NCI-H1436 treated with DMSO at 0.1 percent for 48 hours (cell line): Measurements from ENCODE around the gene CEP68.

Source experiments
- DNase-seq: peaks from one replicate; lab custom pipeline; 2025; lab: John Stamatoyannopoulos, UW

CEP68 gene

GRCh38 chr2:65057391-65058052, 1.3 kb downstream of the CEP68 start:
- no peak for DNase-seq

DNA sequence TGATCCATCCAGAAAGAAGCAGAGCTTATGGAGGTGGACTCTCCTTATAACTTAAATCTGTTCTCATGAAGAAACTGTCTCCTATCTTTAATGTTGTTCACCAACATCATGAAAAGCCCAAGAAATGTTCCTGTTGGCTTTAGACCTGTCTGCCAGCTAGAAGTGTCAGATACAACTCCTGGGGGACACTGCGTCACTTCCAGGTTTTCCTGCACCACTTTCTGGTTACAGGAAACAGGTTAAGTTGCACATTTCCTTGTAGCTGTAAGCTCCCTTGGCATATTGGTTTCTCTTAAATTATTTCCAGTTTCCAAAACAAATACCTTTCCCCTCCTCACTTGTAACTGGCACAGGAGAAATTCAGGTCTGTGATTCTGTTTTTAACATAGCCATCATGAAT, 2.9 kb downstream of the CEP68 start:
- no peak for DNase-seq

DNA sequence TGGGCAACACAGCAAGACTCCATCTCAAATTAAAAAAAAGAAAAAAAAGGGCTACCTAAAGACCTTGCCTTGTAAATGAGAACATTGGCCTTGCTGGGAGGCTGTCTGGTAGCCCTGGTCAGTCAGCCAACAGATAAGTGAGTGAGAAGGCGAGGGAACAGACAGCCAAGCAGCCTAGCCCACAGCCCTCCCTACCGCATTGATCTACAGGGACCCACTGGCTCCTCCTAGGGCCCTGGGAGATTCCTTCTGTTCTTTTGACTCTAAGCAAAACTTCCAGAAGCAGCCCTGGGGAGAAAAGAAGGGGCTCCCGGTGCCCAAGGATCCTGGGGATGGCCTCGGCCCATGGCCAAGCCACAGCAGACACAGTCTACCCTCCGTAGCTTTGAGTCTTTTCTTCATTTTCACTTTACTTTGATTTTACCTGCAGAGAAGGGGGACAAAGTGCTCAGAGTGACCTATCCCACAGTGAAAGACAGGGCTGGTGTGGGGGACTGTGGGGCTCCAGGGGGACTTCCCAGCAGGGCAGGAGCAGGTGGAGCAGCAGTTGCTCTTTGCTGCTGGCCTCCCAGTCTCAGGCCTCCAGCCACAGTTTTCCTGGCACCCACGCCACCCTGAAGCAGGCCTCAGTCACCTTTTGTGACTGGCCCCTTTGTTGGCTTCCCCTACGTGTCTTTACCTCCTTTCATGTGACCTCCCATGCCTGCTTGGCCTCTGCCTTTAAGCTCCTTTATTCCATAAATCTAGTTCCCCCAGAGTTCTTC, 5.1 kb downstream of the CEP68 start:
- DNase-seq: no peak

GRCh38 chr2:65061910-65062339, 5.7 kb downstream of the CEP68 start:
- DNase-seq: no peak

DNA sequence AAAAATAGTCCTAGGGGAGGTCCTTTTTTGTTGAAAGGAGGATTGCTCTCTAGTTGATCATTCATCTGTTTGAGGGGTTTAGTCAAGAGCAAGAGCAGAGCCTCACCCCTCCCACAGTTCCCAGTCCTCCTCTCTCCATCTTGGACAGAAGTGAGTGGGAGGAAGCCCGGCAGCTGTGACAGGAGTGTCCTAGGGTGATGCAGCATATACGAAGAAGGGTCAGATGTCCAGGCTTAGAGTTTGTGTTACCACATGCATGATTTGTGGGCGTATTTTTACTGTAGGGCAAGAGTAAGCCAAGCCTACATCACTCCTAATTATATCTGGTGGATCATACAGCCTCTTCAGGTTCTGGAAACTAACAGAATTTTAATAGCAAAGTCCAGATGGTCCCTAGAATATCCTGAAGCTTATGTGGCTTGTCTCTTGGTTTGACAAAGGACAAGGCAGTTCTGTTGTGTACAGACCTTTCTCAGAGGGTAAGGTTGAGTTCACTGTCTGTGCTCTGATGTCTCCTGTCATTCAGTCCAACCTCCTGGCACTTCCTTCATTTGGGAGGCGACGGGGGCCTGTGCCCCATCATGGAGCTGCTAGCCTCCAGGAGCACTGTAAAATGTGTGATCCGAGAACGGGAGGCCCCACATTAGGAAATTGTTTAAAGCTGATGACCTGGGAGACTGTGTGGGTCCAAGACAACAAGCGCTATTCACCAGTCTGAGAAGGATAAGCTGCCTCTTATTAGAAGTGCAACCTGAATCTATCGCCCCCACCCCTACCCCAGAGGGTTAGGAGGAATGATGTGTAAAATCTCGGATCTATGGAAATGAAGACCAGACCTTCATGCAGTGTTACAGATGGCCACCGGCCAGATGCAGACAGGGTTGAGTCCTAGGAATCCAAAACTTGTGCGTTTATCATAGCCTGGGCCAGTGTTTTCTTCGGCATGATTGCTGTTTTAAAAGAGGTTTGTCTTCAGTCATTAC, 6.9 kb downstream of the CEP68 start:
- no peak for DNase-seq

DNA sequence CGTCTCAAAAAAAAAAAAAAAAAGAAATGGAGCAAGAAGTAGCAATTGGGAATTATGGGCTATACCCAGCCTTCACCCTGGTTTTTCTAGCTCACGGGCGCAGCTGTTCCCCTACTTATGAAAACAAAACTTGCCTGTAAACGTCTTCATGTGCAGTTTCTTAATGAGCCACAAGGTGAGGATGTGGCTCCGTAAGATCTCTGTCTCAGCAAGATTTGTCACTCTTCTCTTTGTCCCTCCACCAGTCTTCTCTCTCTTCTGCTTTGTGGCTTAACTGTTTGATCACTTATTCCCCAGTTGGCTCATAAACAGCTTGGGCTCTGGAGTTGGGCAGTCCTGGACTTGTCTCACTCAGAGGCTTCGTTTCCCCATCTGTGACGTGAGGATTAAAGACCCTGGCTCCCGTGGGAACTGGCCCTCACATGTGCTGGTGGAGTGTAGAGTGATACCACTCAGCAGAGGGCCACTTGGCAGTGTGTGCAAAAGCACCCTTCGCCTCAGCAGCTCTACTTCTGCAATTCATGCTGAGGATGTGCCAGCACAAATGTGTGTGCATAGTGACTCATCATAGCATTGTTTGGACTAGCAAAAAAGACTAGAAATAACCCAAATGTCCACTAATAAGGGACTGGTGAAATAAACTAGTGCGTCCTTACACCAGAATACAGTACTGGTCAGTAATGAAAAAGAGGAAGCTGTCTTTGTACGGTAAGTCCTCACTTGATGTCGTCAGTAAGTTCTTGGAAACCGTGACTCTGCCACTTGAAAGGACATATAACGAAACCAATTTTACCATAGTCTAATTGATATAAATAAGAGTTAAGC, 8.7 kb downstream of the CEP68 start:
- peak; percentile 41 for DNase-seq

- DNase-seq: no peak
These were observed 11.8 kb downstream of the CEP68 start for GRCh38 chr2:65067806-65068553.

- no peak for DNase-seq
These were observed 13.2 kb downstream of the CEP68 start for GRCh38 chr2:65069439-65069824.

DNA sequence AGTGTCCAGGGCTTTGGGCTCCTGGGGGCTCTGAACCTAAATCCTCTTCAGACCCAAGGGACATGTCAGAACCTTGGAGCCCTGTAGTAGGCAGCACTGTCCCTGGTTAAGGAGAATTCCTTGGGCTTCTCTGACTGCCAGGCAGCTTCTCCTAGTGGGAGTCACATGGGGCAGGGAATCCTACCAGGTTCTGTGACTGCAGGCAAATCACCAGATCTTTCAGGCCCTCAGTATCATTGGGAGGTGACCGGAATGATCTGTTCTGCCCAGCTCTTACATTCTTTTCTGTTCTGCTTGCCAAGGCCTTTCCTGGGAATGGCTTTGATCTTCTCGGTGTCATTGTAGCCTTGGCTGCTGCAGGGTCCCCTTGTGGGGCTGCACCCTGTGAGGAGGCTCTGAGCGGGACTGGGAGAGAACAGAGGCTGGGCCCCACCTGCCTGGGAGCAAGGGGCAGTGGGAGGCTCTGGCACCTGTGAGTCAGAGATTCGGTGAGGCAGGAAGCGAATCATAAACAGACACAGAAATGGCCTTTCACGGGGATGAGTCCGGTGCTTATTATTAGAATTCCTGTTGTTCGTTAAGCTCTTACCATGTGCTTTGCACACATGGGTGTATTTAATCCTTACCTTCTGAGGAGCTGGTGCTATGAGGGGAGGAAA, 14.1 kb downstream of the CEP68 start:
- no peak for DNase-seq

DNA sequence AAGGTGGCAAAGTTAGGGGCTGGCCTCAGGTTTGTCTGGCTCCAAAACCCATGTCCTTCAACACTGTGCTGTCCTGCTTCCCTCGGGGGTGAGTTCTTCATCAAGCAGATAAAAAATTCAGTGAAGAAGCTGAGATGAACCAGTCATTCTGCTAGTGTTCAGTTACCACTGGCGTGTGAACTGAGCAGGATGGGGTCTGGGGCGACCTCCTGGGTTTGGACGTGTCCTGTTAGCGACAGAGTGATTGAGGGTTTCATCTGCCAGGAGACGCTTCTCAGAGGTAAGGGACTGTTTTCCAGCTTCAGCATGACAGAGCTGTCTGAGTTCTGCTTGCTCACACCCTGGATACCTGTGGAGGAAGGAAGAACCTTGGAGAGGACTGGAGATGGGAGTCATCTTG, 14.6 kb downstream of the CEP68 start:
- no peak for DNase-seq

DNA sequence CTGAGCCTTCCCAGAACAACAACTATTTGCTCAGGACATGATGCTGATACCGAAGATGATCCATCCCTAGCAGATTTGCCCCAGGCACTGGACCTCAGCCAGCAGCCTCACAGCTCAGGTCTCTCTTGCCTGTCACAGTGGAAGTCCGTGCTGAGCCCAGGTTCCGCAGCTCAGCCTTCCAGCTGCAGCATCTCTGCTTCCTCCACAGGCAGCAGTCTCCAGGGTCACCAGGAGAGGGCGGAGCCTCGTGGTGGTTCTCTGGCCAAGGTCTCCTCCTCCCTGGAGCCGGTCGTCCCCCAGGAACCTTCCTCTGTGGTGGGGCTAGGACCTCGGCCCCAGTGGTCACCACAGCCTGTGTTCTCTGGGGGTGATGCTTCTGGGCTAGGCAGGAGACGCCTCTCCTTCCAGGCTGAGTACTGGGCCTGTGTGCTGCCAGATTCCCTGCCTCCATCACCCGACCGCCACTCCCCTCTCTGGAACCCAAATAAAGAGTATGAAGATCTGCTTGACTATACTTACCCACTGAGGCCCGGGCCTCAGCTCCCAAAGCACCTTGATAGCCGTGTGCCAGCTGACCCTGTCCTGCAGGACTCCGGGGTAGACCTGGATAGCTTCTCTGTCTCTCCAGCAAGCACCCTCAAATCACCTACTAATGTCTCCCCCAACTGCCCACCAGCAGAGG, 15.4 kb downstream of the CEP68 start:
- no peak for DNase-seq

GRCh38 chr2:65072181-65072970, 16.2 kb downstream of the CEP68 start:
- no peak for DNase-seq

DNA sequence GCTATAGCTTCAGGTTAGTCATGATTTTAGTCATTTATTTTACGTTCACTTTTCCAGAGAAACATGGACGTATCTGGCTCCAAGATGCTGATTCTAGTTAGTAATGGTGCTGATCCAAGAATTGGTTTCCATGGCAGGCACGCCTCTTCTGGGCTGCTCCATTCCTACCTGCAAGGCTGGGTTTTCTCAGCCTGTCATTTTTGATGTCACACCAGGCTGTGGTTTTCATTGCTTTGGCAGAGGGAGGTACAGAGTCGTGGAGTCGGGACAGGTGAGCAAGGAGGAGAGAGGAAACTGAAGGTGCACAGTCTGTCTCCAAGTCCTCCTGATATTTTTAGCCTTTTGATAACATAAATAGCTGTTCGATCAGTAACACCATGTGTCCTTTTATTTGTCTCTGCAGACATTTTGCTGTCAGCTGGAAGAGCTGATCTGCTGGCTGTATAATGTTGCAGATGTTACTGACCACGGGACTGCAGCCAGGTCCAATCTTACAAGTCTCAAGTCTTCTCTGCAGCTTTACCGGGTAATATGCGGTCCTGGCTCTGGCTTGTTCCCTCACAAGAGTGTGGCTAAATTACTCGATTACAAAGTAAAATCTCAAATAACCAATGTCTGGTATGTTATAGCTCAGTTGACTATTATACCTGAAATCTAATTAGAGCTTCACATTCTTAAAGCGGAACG, 17.8 kb downstream of the CEP68 start:
- no peak for DNase-seq

DNA sequence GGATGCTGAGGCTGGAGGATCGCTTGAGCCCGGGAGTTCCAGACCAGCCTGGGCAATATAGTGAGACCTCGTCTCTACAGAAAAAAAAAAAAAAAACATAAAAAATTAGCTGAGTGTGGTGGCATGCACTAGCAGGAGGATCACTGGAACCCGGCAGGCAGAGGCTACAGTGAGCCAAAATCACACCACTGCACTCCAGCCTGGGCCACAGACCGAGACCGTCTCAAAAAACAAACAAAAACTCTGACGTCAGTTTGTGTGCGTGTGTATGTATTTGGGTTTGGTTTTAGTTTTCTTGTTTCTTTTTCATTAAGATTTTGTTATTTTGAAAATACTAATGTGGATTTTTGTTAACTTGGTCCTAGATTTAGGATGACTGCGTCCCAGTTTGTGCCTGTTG, 19.0 kb downstream of the CEP68 start:
- DNase-seq: no peak

- DNase-seq: no peak
These were observed 19.6 kb downstream of the CEP68 start for GRCh38 chr2:65075605-65076344.

GRCh38 chr2:65076345-65076710, 20.1 kb downstream of the CEP68 start:
- DNase-seq: no peak

DNA sequence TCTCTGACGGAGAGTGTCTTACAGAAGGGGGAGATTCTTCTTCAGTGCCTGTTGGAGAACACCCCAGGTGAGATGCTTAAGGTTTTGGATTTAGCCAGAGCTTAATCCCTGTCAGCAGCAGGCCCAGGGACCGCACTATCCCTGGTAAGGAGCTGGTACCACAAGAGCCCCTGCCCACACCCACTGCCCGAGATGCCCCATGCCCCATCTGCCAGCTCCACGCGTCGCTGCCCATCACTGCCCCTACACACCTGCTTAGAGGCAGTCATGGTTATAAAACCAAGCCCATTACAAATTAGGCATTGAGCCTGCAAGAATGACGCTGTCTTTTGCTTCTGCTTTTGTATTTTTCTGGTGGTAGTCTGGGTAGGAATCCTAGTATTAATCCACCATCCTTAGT, 21.7 kb downstream of the CEP68 start:
- DNase-seq: no peak

GRCh38 chr2:65079017-65079416, 22.8 kb downstream of the CEP68 start:
- no peak for DNase-seq
